BLaER1 (cell line): ENCODE results near the gene MLLT1.

Source experiments
- H3K27ac ChIP-seq: shearing (Covaris generic); formaldehyde crosslinking; 2 replicates; pipeline ENCODE4 v1.8.1; 2022
- H3K27me3 ChIP-seq: shearing (Covaris generic); formaldehyde crosslinking; 2 replicates; pipeline ENCODE4 v1.8.1; 2022
- H3K36me3 ChIP-seq: shearing (Covaris generic); formaldehyde crosslinking; 2 replicates; pipeline ENCODE4 v1.8.1; 2022
- H3K4me1 ChIP-seq: shearing (Covaris generic); formaldehyde crosslinking; 2 replicates; pipeline ENCODE4 v1.8.1; 2022
- H3K4me2 ChIP-seq: shearing (Covaris generic); formaldehyde crosslinking; 2 replicates; pipeline ENCODE4 v1.8.1; 2022
- H3K4me3 ChIP-seq: shearing (Covaris generic); formaldehyde crosslinking; 2 replicates; pipeline ENCODE4 v1.8.1; 2022
- H3K9ac ChIP-seq: shearing (Covaris generic); formaldehyde crosslinking; 2 replicates; pipeline ENCODE4 v1.8.1; 2022
- H3K9me3 ChIP-seq: shearing (Covaris generic); formaldehyde crosslinking; 2 replicates; pipeline ENCODE4 v1.8.1; 2022
- H4K20me1 ChIP-seq: shearing (Covaris generic); formaldehyde crosslinking; 2 replicates; pipeline ENCODE4 v1.8.1; 2022
- Cebpa-rat ChIP-seq: shearing (Covaris generic); IDR thresholded peaks from 2 replicates; pipeline ENCODE4 v1.8.1; 2022

The MLLT1 gene

DNA sequence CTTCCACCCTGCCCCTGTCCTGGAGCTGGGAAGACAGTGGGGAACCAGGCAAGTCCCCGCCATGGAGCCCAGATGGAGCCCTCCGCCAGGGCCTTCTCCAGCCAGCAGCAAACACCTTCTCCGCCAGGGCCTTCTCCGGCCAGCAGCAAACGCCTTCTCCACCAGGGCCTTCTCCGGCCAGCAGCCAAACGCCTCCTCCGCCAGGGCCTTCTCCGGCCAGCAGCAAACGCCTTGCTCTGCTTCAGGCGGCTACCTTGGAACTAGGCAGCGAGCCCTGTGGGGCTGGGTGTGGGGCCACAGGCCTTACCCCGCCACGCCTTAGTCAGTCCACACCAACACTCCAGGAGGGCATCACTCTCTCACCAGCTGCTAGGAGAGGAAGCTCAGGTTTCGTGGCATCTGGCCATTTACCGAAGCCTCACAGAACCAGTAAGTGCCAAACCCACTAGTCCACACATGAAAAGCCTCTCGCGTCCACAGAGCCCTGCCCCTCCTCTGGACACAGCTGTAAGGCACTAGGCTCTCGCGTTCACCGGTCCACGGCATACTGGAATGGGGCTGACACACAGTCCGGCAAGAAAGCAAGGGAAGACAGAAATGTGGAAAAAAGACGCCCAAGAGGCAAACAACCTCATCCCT, 41.0 kb downstream of the MLLT1 start:
- H3K4me1 ChIP-seq, result peaks cover 100% of the 10 kb centered on the region
- H3K27ac ChIP-seq, result peak overlapping the region; percentile 44; the same call in 1 of the 2 replicates
- no peak overlapping the region for H3K4me3 ChIP-seq
- H3K4me2 ChIP-seq, result peak overlapping the region; percentile 36
- no peak overlapping the region for H3K9ac ChIP-seq
- no peaks in the 10 kb centered on the region for H3K27me3 ChIP-seq
- no peak for TF ChIP-seq Cebpa-rat
- H4K20me1 ChIP-seq, result peaks cover 100% of the 10 kb centered on the region
- no peaks in the 10 kb centered on the region for H3K9me3 ChIP-seq
- peaks cover 40% of the 10 kb centered on the region for H3K36me3 ChIP-seq

DNA sequence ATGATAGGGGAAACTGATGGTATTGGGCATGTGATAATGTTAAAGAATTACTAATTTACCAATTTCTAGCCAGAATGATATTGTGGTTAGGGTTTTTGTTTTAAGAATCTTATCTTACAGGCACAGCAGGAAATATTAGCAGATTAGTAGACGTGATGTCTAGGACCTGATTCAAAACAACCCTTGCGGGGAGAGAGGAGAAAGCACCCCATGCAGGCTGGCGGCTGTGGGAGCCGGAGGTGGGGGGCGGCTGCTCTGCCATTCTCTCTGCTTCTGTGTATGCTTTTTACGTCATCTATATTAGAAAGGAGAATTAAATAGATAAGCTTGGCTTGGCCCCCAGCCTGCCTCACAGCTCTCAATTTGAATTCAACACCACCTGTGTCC, 41.5 kb downstream of the MLLT1 start:
- Histone ChIP-seq H3K27ac (0 out of 2 replicates have a peak overlapping the region, but pooled peaks have one; percentile 44), H3K9ac (no peak overlapping the region), H4K20me1 (peaks cover 100% of the 10 kb centered on the region), H3K4me3 (no peak overlapping the region), H3K27me3 (no peaks in the 10 kb centered on the region), H3K9me3 (no peaks in the 10 kb centered on the region), H3K4me1 (peaks cover 100% of the 10 kb centered on the region), H3K4me2 (peak overlapping the region; percentile 36), H3K36me3 (peaks cover 40% of the 10 kb centered on the region)
- no peak for TF ChIP-seq Cebpa-rat

DNA sequence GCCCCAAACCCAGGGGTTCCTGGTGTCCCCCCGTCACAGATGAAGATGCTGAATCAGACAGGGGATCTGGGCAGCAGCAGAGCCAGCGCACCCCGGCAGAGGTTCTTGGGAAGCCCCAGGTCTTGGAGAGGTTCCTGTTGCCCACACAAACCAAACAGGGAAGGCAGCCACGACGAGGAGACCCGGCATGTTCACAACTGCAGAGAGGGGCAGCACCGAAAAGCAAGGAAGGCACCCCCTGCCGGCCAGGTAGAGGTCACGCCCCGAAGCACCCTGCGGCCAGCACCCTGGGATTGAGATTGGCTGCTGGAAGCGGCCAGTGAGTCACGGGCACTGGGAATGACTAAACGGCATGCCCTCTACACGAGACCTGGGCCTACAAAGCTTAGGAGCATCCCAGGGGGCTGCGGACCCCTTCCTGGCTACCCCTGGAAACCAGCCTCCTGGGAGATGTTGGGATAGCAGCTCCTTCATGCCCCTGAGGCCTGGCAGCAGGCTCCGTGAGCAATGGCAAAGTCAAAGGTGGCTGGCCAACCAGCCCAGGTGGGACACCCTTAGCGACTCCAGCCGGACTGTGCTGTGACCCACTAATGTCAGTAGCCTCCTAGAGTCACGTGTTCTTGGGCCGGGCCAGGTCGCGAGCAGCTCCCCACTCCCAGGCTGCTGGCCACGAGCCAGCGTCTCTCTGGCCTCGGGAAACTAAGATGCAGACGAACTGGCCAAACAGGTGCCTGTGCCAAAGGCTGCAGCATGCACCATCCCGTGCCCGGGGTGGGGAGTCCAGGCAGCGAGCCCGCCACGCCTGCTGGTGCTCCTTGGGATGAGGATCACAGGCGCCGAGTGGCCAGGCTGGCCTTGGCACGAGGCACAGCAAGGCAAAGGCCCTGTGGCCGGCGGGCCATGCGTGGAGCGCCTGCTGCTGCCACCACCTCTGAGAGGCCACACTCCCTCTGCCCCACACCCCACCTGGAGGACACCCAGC, 43.2 kb downstream of the MLLT1 start:
- Histone ChIP-seq H3K36me3 (peaks cover 37% of the 10 kb centered on the region), H3K27me3 (no peaks in the 10 kb centered on the region), H3K4me2 (peak overlapping the region; percentile 94), H3K9ac (0 out of 2 replicates have a peak overlapping the region, but pooled peaks have one; percentile 57), H3K9me3 (no peaks in the 10 kb centered on the region), H3K4me1 (peaks cover 100% of the 10 kb centered on the region), H3K4me3 (no peak overlapping the region), H4K20me1 (peaks cover 100% of the 10 kb centered on the region), H3K27ac (peak overlapping the region; percentile 57; the same call in 1 of the 2 replicates)
- no peak for TF ChIP-seq Cebpa-rat

DNA sequence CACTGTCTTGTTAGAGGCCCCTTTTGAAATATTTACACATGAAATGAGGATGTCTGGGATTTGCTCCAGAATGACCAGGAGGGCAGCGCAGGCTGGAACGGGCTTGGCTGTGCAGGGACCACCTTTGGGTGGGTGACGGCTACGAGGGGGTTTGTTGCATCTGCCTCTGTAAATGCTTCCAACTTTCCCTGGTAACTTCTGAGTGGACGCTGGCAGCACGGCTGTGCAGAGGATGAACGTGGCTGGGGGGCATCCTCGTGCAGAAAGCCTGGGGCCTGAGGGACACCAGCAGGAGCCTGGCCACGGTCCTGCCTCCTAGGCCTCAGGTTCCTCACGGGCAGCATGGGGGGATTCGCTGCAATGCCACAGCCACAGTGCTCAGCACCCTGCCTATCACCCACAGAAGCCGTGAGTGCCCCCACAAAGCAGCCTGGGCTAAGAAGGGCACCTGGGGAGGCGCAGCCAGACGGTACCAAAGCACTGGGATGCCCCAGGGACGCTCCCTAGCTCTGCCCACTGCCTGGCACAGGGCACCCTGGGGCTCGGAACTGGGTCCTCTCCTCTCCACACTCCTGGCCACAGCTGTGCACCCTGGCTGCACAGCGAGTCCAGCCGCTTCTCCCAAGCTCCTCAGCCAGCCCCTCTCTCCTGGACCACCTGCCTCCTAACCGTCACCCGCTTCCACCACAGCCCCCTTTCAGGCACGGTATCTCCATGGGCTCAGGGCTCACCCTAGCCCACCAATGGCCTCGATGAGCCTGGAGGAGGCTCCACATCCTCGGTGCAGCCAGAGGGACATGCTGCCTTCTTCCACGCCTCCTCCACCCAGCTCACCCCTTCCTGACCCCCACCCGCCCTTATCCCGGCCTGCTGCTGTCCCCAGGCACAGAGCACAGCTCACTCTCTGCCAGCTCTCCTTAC, 44.5 kb downstream of the MLLT1 start:
- peak overlapping the region; percentile 57 for H3K27ac ChIP-seq
- no peaks in the 10 kb centered on the region for H3K9me3 ChIP-seq
- H3K9ac ChIP-seq, result peak overlapping the region; percentile 57
- peaks cover 100% of the 10 kb centered on the region for H3K4me1 ChIP-seq
- H3K36me3 ChIP-seq, result peaks cover 38% of the 10 kb centered on the region
- H3K27me3 ChIP-seq, result no peaks in the 10 kb centered on the region
- H3K4me2 ChIP-seq, result peak overlapping the region; percentile 94
- TF ChIP-seq Cebpa-rat, result no peak
- peaks cover 100% of the 10 kb centered on the region for H4K20me1 ChIP-seq
- H3K4me3 ChIP-seq, result no peak overlapping the region

DNA sequence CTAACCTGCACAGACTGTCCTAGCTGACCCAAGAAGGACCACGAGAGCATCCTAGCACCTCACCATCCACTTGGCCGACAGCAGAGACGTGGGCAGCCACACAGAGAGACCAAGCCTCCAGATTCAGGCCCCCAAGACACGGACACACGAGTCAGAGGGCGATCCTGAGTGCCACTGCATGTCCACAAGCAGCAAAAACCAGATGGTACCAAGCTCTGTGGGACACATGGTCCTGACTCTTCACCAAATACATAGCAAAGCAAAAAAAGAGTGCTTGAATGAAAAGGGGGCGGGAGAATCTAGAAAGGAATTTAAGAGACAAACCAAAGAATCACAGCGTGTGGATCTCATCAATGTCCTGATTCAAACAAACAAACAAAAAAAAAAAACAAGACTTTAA, 45.2 kb downstream of the MLLT1 start:
- Histone ChIP-seq H3K9ac (peak overlapping the region; percentile 27), H3K27ac (peak overlapping the region; percentile 57), H3K4me1 (peaks cover 100% of the 10 kb centered on the region), H3K4me2 (peak overlapping the region; percentile 94), H3K4me3 (peak overlapping the region; percentile 44), H4K20me1 (peaks cover 100% of the 10 kb centered on the region), H3K9me3 (no peaks in the 10 kb centered on the region), H3K36me3 (peaks cover 35% of the 10 kb centered on the region), H3K27me3 (no peaks in the 10 kb centered on the region)
- TF ChIP-seq Cebpa-rat, result no peak

DNA sequence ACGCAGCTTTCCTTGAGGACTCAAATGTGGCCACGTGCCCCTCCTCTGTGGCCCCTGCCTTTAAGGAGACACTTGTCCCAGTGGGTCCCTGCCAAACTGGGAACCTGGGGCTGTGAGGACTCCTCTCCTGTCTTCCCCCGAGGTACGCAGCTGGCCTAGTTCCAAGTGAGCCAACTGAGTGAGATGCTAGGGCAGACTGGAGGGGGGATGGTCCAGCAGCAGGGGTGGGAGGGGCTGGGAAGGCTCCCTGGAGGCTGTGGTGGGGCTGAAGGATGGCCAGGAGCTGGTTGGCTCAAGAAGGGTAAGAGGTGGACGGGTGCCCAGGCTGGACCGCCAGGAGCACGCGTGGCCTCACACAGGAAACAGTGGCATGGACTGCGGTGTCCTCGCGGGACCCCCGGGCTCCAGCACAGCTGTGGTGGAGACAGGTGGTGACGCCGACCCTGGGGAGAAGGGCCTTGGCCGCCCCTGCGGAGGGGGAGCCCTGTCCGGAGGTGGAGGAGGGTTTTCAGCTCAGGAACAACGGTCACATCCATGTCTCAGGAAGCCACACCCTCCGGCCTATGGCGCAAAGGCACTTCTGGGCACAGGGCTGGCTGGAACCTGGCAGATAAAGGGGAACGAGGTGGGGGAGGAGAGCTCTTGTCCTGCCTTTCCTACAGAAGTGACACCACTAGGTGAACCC, 45.8 kb downstream of the MLLT1 start:
- peaks cover 31% of the 10 kb centered on the region for H3K36me3 ChIP-seq
- H3K27ac ChIP-seq, result peak overlapping the region; percentile 57
- H3K4me1 ChIP-seq, result peaks cover 100% of the 10 kb centered on the region
- H4K20me1 ChIP-seq, result peaks cover 100% of the 10 kb centered on the region
- TF ChIP-seq Cebpa-rat, result no peak
- no peaks in the 10 kb centered on the region for H3K27me3 ChIP-seq
- peak overlapping the region; percentile 27 for H3K9ac ChIP-seq
- H3K4me2 ChIP-seq, result peak overlapping the region; percentile 94
- H3K9me3 ChIP-seq, result no peaks in the 10 kb centered on the region
- H3K4me3 ChIP-seq, result peak overlapping the region; percentile 44

DNA sequence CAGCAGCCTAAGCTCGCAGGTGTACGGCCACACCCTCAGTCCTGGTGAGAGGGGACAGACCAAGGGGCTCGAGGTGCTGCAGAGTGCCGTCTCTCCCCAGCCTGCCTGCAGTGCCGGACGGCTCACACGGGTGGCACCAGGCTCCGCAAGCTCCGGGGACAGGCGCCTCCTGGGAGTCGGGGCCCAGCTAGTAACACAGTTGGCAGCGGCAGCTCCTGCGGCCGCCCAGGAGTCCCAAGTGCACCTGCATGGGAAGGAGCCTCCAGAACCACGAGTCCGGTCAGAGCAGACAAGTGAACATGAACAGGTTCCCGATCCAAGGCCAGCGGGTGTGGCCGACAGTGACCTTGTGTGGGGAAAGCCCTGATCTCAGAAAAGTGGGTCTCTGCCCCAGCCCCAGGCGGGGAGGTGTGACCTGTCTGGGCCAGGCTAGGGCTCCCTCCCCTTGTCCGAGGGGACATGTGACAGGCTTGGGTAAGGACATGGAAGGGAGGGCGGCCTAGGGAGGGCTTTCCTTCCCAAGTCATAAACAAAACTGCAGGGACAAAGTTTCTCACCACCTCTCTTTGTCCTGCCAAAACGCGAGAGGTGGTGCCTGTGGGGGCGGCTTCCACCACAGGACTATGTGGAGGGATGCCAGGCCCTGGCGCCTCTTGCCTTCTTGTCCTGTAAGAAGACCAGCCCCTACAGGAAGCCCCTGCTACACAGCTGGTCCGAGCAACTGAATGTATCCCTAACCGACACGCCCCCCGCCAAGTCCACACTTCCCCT, 46.5 kb downstream of the MLLT1 start:
- TF ChIP-seq Cebpa-rat, result no peak
- H3K27ac ChIP-seq, result peak overlapping the region; percentile 57
- H3K36me3 ChIP-seq, result peaks cover 25% of the 10 kb centered on the region
- peak overlapping the region; percentile 94 for H3K4me2 ChIP-seq
- H3K4me1 ChIP-seq, result peaks cover 100% of the 10 kb centered on the region
- no peaks in the 10 kb centered on the region for H3K27me3 ChIP-seq
- H3K9me3 ChIP-seq, result no peaks in the 10 kb centered on the region
- H4K20me1 ChIP-seq, result peaks cover 100% of the 10 kb centered on the region
- H3K4me3 ChIP-seq, result peak overlapping the region; percentile 44
- H3K9ac ChIP-seq, result peak overlapping the region; percentile 27; the same call in 1 of the 2 replicates

DNA sequence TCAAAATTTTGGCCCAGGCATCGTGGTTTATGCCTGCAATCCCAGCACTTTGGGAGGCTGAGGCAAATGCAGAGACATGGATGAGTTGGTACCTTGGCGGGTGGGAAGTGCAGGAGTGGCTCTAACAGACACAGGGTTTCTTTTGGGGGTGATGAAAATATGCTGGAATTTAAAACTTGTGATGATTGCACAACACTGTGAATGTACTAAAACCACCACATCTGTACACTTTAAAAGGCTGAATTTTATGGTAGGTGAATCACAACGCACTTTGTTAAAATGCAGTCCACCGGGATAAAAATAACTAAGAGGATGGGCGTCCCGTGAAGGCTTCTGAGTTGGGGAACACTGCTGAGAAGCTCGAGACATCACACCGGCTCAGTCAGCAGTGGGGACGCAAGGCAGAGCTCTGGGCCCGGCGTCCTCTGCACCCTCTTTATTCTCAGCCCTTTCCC, 47.1 kb downstream of the MLLT1 start:
- TF ChIP-seq Cebpa-rat, result peak; percentile 65
- Histone ChIP-seq H3K36me3 (peaks cover 25% of the 10 kb centered on the region), H3K27ac (peak overlapping the region; percentile 57), H3K27me3 (no peaks in the 10 kb centered on the region), H3K4me2 (peak overlapping the region; percentile 94), H3K9me3 (no peaks in the 10 kb centered on the region), H3K4me3 (peak overlapping the region; percentile 44), H3K4me1 (peaks cover 100% of the 10 kb centered on the region), H3K9ac (peak overlapping the region; percentile 27; the same call in 1 of the 2 replicates), H4K20me1 (peaks cover 100% of the 10 kb centered on the region)
